B cell (primary cell): ENCODE measurements around the gene PTGER4. TPM values are rescaled to one million over a fixed set of nuclear protein-coding genes. Genes with fewer than 3 reads are reported as not detected.
A peak's percentile ranks its signal among the peaks of the same experiment; 100 is the strongest.

Experiments used
- ATAC-seq: fragments of 200-7000 bp; cut with Tn5 transposase; one replicate; pipeline ENCODE4 v1.10.0; 2021; ENCODE audit warnings: low read depth, mild to moderate bottlenecking, moderate number of reproducible peaks, moderate library complexity
- CTCF ChIA-PET: fragments of 350-600 bp; sonication (Branson Sonifier 250); formaldehyde crosslinking; loops from one replicate; lab custom pipeline; 2021; ENCODE audit warnings: antibody characterized with exemption, inconsistent platforms; lab: Charles Lee
- POLR2A ChIA-PET: fragments of 350-600 bp; sonication (Branson Sonifier 250); formaldehyde crosslinking; loops from one replicate; lab custom pipeline; 2021; ENCODE audit warnings: antibody characterized with exemption; lab: Charles Lee
- DNase-seq: peaks from one replicate; pipeline ENCODE4 v3.0.0; 2013
- H2AFZ ChIP-seq: 2 replicates; pipeline ENCODE4 v1.6.1; 2012; ENCODE audit warnings: mild to moderate bottlenecking, low read depth, low read length; ENCODE audit not compliant: insufficient read depth, poor library complexity, severe bottlenecking
- H3K27ac ChIP-seq, 2 donors: 1 replicate in 1 of 2; 2 replicates in 1 of 2; pipeline ENCODE4 v1.5.1; 2012 to 2013; ENCODE audit warnings: low read length in 2 of 2, mild to moderate bottlenecking in 2 of 2, moderate library complexity in 1 of 2
- H3K27me3 ChIP-seq, 4 experiments: fragments of 200-600 bp in 1 of 4; sonication (generic) in 1 of 4; replicated peaks in 1 of 4; 1 replicate in 2 of 4; 2 replicates in 2 of 4; pipeline versions ENCODE4 v1.6.1 to v1.7.0; 2013 to 2016; ENCODE audit warnings: low read length in 3 of 4, mild to moderate bottlenecking in 2 of 4, mixed read lengths in 1 of 4, moderate library complexity in 1 of 4; ENCODE audit not compliant: insufficient read depth in 4 of 4, control insufficient read depth in 3 of 4; ENCODE audit errors: control extremely low read depth in 1 of 4
- H3K36me3 ChIP-seq, 2 experiments: replicated peaks in 1 of 2; 1 replicate in 1 of 2; 2 replicates in 1 of 2; pipeline versions ENCODE4 v1.6.1 to v1.7.1; 2013; ENCODE audit warnings: low read length in 1 of 2; ENCODE audit not compliant: insufficient read depth in 2 of 2, control insufficient read depth in 1 of 2; ENCODE audit errors: control extremely low read depth in 1 of 2, extremely low read depth in 1 of 2
- H3K4me1 ChIP-seq, 2 donors: fragments of 200-600 bp in 1 of 2; sonication (generic) in 1 of 2; 1 replicate in 1 of 2; 2 replicates in 1 of 2; pipeline versions ENCODE4 v1.5.1 to v1.6.1; 2013 to 2017; ENCODE audit warnings: low read length in 2 of 2; ENCODE audit not compliant: control insufficient read depth in 2 of 2, insufficient read depth in 2 of 2
- H3K4me2 ChIP-seq: replicated peaks from 2 replicates; pipeline ENCODE3; 2012; ENCODE audit warnings: mild to moderate bottlenecking, low read depth, low read length; ENCODE audit not compliant: poor library complexity, severe bottlenecking
- H3K4me3 ChIP-seq, 5 experiments: fragments of 200-600 bp in 1 of 5; sonication (generic) in 1 of 5; 1 replicate in 3 of 5; 2 replicates in 2 of 5; pipeline versions ENCODE4 v1.5.1 to v1.7.0; 2011 to 2016; ENCODE audit warnings: low read length in 4 of 5, mild to moderate bottlenecking in 4 of 5, low read depth in 2 of 5, control low read depth in 1 of 5, moderate library complexity in 1 of 5; ENCODE audit not compliant: insufficient read depth in 1 of 5; ENCODE audit errors: control extremely low read depth in 1 of 5, extremely low read depth in 1 of 5
- H3K79me2 ChIP-seq: fragments of 200-600 bp; sonication (generic); one replicate; pipeline ENCODE4 v1.6.0; 2016; ENCODE audit warnings: low read length; ENCODE audit not compliant: control insufficient read depth, insufficient read depth
- H3K9ac ChIP-seq: fragments of 200-600 bp; sonication (generic); 2 replicates; pipeline ENCODE4 v1.6.1; 2017; ENCODE audit warnings: mild to moderate bottlenecking, low read length, moderate library complexity
- H3K9me3 ChIP-seq, 3 donors: one replicate each; pipeline versions ENCODE4 v1.6.1 to v1.7.1; 2013; ENCODE audit warnings: low read length in 2 of 3; ENCODE audit not compliant: control insufficient read depth in 2 of 3, insufficient read depth in 1 of 3; ENCODE audit errors: control extremely low read depth in 1 of 3
- H4K20me1 ChIP-seq: 2 replicates; pipeline ENCODE4 v1.6.0; 2012; ENCODE audit warnings: mild to moderate bottlenecking, low read length; ENCODE audit not compliant: insufficient read depth, control insufficient read depth, poor library complexity, severe bottlenecking
- H3K27ac Mint-ChIP-seq: one replicate; pipeline ENCODE4 v1.8.0; 2021; ENCODE audit warnings: mixed read lengths
- H3K27me3 Mint-ChIP-seq: one replicate; pipeline ENCODE4 v1.8.0; 2021; ENCODE audit warnings: mixed read lengths
- H3K4me1 Mint-ChIP-seq: one replicate; pipeline ENCODE4 v1.8.0; 2021; ENCODE audit warnings: mixed read lengths
- H3K4me3 Mint-ChIP-seq: one replicate; pipeline ENCODE4 v1.8.0; 2021; ENCODE audit warnings: mixed read lengths
- H3K9me3 Mint-ChIP-seq: one replicate; pipeline ENCODE4 v1.8.0; 2022; ENCODE audit warnings: mixed read lengths; ENCODE audit not compliant: insufficient read depth
- EZH2 ChIP-seq: IDR thresholded peaks from 2 replicates; pipeline ENCODE4 v1.6.1; 2012; ENCODE audit warnings: borderline replicate concordance, low read depth, mild to moderate bottlenecking, moderate library complexity, low read length; ENCODE audit not compliant: insufficient read depth, poor library complexity, severe bottlenecking
- WGBS: methylation state at CpG from one replicate; pipeline ENCODE4 v1.1.5; 2013; ENCODE audit warnings: missing lambda C conversion rate; ENCODE audit not compliant: insufficient coverage; 5-methylcytosine and 5-hydroxymethylcytosine counted together
- intact Hi-C: fragments of 100-400 bp; cut with micrococcal nuclease; formaldehyde crosslinking; loops from one replicate; pipeline ENCODE4 v1.10.0; 2022
- polyA plus RNA-seq: library from polyadenylated mRNA; depleted of rRNA; stranded (reverse); fragments of >200 nt; gene quantifications from 2 replicates; pipeline ENCODE4 v1.2.3, GENCODE V29; 2012
- total RNA-seq, 2 donors: library from RNA; stranded (reverse); fragments of 120-200 nt in 1 of 2; gene quantifications; 1 replicate in 1 of 2; 2 replicates in 1 of 2; pipeline versions ENCODE4 v1.2.3 to v1.2.4, GENCODE V29; 2013 to 2022
- TF ChIP-seq, protein P1 (sequence below): fragments of 200-600 bp; IDR thresholded peaks from one replicate; pipeline ENCODE4 v1.8.0; 2022; ENCODE audit warnings: antibody characterized with exemption, mild to moderate bottlenecking

PTGER4 gene
- total and polyA plus RNA-seq, 2 donors (not counting 1 experiment from before 2014, with no cell fraction given): 26.3 to 76.7 TPM

DNA sequence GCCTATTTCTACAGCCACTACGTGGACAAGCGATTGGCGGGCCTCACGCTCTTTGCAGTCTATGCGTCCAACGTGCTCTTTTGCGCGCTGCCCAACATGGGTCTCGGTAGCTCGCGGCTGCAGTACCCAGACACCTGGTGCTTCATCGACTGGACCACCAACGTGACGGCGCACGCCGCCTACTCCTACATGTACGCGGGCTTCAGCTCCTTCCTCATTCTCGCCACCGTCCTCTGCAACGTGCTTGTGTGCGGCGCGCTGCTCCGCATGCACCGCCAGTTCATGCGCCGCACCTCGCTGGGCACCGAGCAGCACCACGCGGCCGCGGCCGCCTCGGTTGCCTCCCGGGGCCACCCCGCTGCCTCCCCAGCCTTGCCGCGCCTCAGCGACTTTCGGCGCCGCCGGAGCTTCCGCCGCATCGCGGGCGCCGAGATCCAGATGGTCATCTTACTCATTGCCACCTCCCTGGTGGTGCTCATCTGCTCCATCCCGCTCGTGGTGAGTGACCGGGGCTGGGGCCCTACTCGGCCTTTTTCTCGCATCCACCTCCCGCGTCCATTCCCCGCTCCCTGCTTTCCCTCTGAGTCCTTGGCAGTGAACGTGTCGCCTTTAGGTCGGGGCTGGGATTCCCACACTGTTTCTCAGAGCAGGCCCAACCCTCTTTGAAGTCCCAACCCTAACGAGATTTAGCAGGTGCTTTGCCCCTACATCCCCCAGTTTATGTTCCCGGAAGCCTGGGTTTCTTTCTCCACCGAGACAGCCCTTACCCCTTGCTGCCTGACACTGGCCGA is 1.8 kb downstream of the PTGER4 start:
- ChIA-PET POLR2A (interaction anchor here (0.6 to 1.6 kb wide), 4 partner anchors 32 to 648 kb away, joined by 3 read pairs; no protein-coding TSS in a partner anchor), CTCF (interaction anchor here (0.6 to 8.2 kb wide), 11 partner anchors 9 to 1103 kb away, joined by 3 to 92 read pairs (median 4); no protein-coding TSS in a partner anchor)
- Histone ChIP-seq H3K4me1 (peaks cover 40 to 41% of the 10 kb centered on the region in 2 donors), H3K36me3 (no peaks in the 10 kb centered on the region), H3K27me3 (no peaks in the 10 kb centered on the region), H3K4me2 (peak overlapping the region; percentile 93), H3K9ac (peak overlapping the region; percentile 90), H4K20me1 (no peaks in the 10 kb centered on the region), H3K27ac (peak overlapping the region; percentile 63 to 73), H2AFZ (peak overlapping the region; percentile 80), H3K4me3 (peak overlapping the region; percentile 80 to 89 (median 84)), H3K9me3 (no peaks in the 10 kb centered on the region), H3K79me2 (peaks cover 25% of the 10 kb centered on the region)
- peaks cover 69% of the 10 kb centered on the region for H3K4me1 Mint-ChIP-seq
- peak overlapping the region; percentile 91 for H3K27ac Mint-ChIP-seq
- peak; percentile 80 for DNase-seq
- no peaks in the 10 kb centered on the region for H3K27me3 Mint-ChIP-seq
- TF ChIP-seq EZH2: no peak
- TF ChIP-seq, protein P1, sequence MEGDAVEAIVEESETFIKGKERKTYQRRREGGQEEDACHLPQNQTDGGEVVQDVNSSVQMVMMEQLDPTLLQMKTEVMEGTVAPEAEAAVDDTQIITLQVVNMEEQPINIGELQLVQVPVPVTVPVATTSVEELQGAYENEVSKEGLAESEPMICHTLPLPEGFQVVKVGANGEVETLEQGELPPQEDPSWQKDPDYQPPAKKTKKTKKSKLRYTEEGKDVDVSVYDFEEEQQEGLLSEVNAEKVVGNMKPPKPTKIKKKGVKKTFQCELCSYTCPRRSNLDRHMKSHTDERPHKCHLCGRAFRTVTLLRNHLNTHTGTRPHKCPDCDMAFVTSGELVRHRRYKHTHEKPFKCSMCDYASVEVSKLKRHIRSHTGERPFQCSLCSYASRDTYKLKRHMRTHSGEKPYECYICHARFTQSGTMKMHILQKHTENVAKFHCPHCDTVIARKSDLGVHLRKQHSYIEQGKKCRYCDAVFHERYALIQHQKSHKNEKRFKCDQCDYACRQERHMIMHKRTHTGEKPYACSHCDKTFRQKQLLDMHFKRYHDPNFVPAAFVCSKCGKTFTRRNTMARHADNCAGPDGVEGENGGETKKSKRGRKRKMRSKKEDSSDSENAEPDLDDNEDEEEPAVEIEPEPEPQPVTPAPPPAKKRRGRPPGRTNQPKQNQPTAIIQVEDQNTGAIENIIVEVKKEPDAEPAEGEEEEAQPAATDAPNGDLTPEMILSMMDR: no peak
- no peaks in the 10 kb centered on the region for H3K9me3 Mint-ChIP-seq
- ATAC-seq: peak; percentile 13
- intact Hi-C loops: loop anchor here (2.0 to 5.0 kb wide), 4 partner anchors 33 to 1604 kb away; no protein-coding TSS in a partner anchor
- H3K4me3 Mint-ChIP-seq: peak overlapping the region; percentile 94
- WGBS: under 1% methylated on average over 64 of the region's 67 CpGs
